Peyer's patch (tissue), 4 donors: Measurements from ENCODE around the gene NOL11.

Source experiments
- POLR2A ChIP-seq, 2 donors: fragments of 450-650 bp; IDR thresholded peaks; one replicate each; pipeline ENCODE4 v1.5.1; 2017; ENCODE audit warnings: antibody characterized with exemption in 2 of 2, mild to moderate bottlenecking in 2 of 2, moderate library complexity in 2 of 2
- TF ChIP-seq, protein P1 (sequence below), 6 experiments: fragments of 450-650 bp in 4 of 6; fragments of 200-600 bp in 2 of 6; sonication (generic) in 1 of 6; IDR thresholded peaks; one replicate each; pipeline ENCODE4 v1.5.1; 2017 to 2019; ENCODE audit warnings: antibody characterized with exemption in 6 of 6, mild to moderate bottlenecking in 3 of 6, moderate library complexity in 1 of 6

DNA sequence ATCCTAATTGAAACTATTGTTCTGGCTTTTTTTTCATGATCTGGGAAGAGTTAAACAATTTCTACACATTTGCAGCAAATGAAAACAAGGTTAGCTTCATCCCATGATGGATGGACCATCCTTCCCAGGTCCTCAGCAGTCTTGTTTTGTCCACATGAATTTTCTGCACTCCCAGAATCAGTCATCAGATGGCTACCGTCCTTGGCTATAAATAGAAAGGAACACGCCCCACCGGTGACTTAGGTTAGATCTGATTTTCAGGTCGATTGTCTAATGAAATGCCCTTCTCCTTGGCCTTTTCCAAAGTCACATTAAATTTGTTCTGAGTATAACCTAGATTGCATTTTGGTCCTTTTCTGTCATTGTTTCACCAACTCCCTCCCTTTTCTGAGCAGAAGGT is 41.4 kb upstream of the NOL11 start:
- TF ChIP-seq, protein P1, sequence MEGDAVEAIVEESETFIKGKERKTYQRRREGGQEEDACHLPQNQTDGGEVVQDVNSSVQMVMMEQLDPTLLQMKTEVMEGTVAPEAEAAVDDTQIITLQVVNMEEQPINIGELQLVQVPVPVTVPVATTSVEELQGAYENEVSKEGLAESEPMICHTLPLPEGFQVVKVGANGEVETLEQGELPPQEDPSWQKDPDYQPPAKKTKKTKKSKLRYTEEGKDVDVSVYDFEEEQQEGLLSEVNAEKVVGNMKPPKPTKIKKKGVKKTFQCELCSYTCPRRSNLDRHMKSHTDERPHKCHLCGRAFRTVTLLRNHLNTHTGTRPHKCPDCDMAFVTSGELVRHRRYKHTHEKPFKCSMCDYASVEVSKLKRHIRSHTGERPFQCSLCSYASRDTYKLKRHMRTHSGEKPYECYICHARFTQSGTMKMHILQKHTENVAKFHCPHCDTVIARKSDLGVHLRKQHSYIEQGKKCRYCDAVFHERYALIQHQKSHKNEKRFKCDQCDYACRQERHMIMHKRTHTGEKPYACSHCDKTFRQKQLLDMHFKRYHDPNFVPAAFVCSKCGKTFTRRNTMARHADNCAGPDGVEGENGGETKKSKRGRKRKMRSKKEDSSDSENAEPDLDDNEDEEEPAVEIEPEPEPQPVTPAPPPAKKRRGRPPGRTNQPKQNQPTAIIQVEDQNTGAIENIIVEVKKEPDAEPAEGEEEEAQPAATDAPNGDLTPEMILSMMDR (IDR thresholded peaks at IDR 0.05) = no peak
- TF ChIP-seq POLR2A (IDR thresholded peaks at IDR 0.05) = no peak
